Ascending aorta (tissue), 2 donors: ENCODE data around the gene PSMD6. TPM values are rescaled to one million over a fixed set of nuclear protein-coding genes. Genes with fewer than 3 reads are reported as not detected.

Experiments
- DNase-seq, 2 donors: peaks; one replicate each; pipeline ENCODE4 v3.0.0-alpha.2; 2019; ENCODE audit warnings: low spot score in 2 of 2
- H3K27ac ChIP-seq, 2 donors: fragments of 200-600 bp; sonication (generic); one replicate each; pipeline ENCODE4 v1.5.1; 2016 to 2017; ENCODE audit warnings: mild to moderate bottlenecking in 1 of 2
- H3K27me3 ChIP-seq: fragments of 200-600 bp; sonication (generic); one replicate; pipeline ENCODE4 v1.5.1; 2017
- H3K36me3 ChIP-seq, 2 donors: fragments of 200-600 bp; sonication (generic); one replicate each; pipeline ENCODE4 v1.5.1; 2016
- H3K4me1 ChIP-seq, 2 donors: fragments of 200-600 bp; sonication (generic); one replicate each; pipeline ENCODE4 v1.5.1; 2016 to 2017; ENCODE audit warnings: mild to moderate bottlenecking in 1 of 2
- H3K4me3 ChIP-seq, 2 donors: fragments of 200-600 bp; sonication (generic); one replicate each; pipeline ENCODE4 v1.5.1; 2016 to 2017; ENCODE audit warnings: mild to moderate bottlenecking in 1 of 2
- H3K9me3 ChIP-seq, 2 donors: fragments of 200-600 bp; sonication (generic); one replicate each; pipeline ENCODE4 v1.5.1; 2016
- CTCF ChIP-seq, 3 experiments: fragments of 200-600 bp in 2 of 3; fragments of 450-650 bp in 1 of 3; sonication (generic) in 2 of 3; IDR thresholded peaks; one replicate each; pipeline ENCODE4 v1.5.1; 2016 to 2019; ENCODE audit warnings: antibody characterized with exemption in 3 of 3, mild to moderate bottlenecking in 1 of 3, moderate library complexity in 1 of 3
- intact Hi-C: fragments of 100-400 bp; cut with DNase I; formaldehyde crosslinking; loops from one replicate; pipeline ENCODE4 v1.15.1; 2023
- total RNA-seq: library from RNA; depleted of rRNA; stranded (reverse); fragments of >200 nt; gene quantifications from one replicate; pipeline ENCODE4 v1.1.0, GENCODE V29; 2016

Gene PSMD6
- total RNA-seq, 1 donor from 2014 or later: 49.2 TPM

GRCh38 chr3:64049832-64050231 is 26.5 kb upstream of the PSMD6 start:
- intact Hi-C loops: no loop called here
- H3K9me3 ChIP-seq: no peaks in the 10 kb centered on the region
- no peak for TF ChIP-seq CTCF (IDR thresholded peaks at IDR 0.05)
- no peaks in the 10 kb centered on the region for H3K27me3 ChIP-seq
- H3K27ac ChIP-seq: no peak overlapping the region
- H3K4me1 ChIP-seq: no peaks in the 10 kb centered on the region
- no peak for DNase-seq
- H3K4me3 ChIP-seq: no peak overlapping the region
- H3K36me3 ChIP-seq: no peaks in the 10 kb centered on the region

- Histone ChIP-seq H3K9me3 (no peaks in the 10 kb centered on the region), H3K4me3 (no peak overlapping the region), H3K36me3 (no peaks in the 10 kb centered on the region), H3K27ac (no peak overlapping the region), H3K27me3 (no peaks in the 10 kb centered on the region), H3K4me1 (no peaks in the 10 kb centered on the region)
- no peak for DNase-seq
- no peak for TF ChIP-seq CTCF (IDR thresholded peaks at IDR 0.05)
- intact Hi-C loops: no loop called here
Measured at GRCh38 chr3:64049136-64049535, 25.8 kb upstream of the PSMD6 start.

- Histone ChIP-seq H3K36me3 (no peaks in the 10 kb centered on the region), H3K9me3 (no peaks in the 10 kb centered on the region), H3K27ac (no peak overlapping the region), H3K4me3 (no peak overlapping the region), H3K27me3 (no peaks in the 10 kb centered on the region), H3K4me1 (no peaks in the 10 kb centered on the region)
- intact Hi-C loops: no loop called here
- no peak for DNase-seq
- TF ChIP-seq CTCF (IDR thresholded peaks at IDR 0.05): no peak
Measured at GRCh38 chr3:64048631-64049061, 25.4 kb upstream of the PSMD6 start.

GRCh38 chr3:64047787-64048186 is 24.5 kb upstream of the PSMD6 start:
- DNase-seq: no peak
- Histone ChIP-seq H3K4me3 (no peak overlapping the region), H3K27me3 (no peaks in the 10 kb centered on the region), H3K27ac (no peak overlapping the region), H3K4me1 (no peaks in the 10 kb centered on the region), H3K36me3 (no peaks in the 10 kb centered on the region), H3K9me3 (no peaks in the 10 kb centered on the region)
- intact Hi-C loops: no loop called here
- TF ChIP-seq CTCF (IDR thresholded peaks at IDR 0.05): no peak

GRCh38 chr3:64046996-64047594 is 23.8 kb upstream of the PSMD6 start:
- Histone ChIP-seq H3K9me3 (no peaks in the 10 kb centered on the region), H3K4me3 (no peak overlapping the region), H3K27me3 (no peaks in the 10 kb centered on the region), H3K36me3 (no peaks in the 10 kb centered on the region), H3K27ac (no peak overlapping the region), H3K4me1 (no peaks in the 10 kb centered on the region)
- TF ChIP-seq CTCF (IDR thresholded peaks at IDR 0.05): no peak
- intact Hi-C loops: no loop called here
- no peak for DNase-seq

GRCh38 chr3:64046592-64046991 is 23.3 kb upstream of the PSMD6 start:
- no peak for TF ChIP-seq CTCF (IDR thresholded peaks at IDR 0.05)

More at GRCh38 chr3:64046592-64046991, 23.3 kb upstream of the PSMD6 start:
- Histone ChIP-seq H3K4me3 (no peak overlapping the region), H3K27me3 (no peaks in the 10 kb centered on the region), H3K4me1 (no peaks in the 10 kb centered on the region), H3K36me3 (no peaks in the 10 kb centered on the region), H3K9me3 (no peaks in the 10 kb centered on the region), H3K27ac (no peak overlapping the region)
- DNase-seq: no peak
- intact Hi-C loops: no loop called here
